Chondrocyte (in vitro differentiated cells): ENCODE measurements around the gene FZD8. TPM values are rescaled to one million over a fixed set of nuclear protein-coding genes. Genes with fewer than 3 reads are reported as not detected.

ENCODE experiments used
- DNase-seq: peaks from one replicate; pipeline ENCODE4 v3.0.0; 2021; ENCODE audit warnings: mixed read lengths, low spot score
- H3K27ac Mint-ChIP-seq: one replicate; pipeline ENCODE4 v1.8.0; 2021; ENCODE audit warnings: mild to moderate bottlenecking, moderate library complexity, mixed read lengths; ENCODE audit not compliant: unreplicated experiment
- H3K27me3 Mint-ChIP-seq: 2 replicates; pipeline ENCODE4 v1.8.0; 2021; ENCODE audit warnings: low read depth, mixed read lengths
- H3K36me3 Mint-ChIP-seq: 2 replicates; pipeline ENCODE4 v1.8.0; 2021; ENCODE audit warnings: low read depth, mixed read lengths
- H3K4me1 Mint-ChIP-seq: 2 replicates; pipeline ENCODE4 v1.8.0; 2021; ENCODE audit warnings: low read depth, mild to moderate bottlenecking, mixed read lengths
- H3K4me3 Mint-ChIP-seq: one replicate; pipeline ENCODE4 v1.8.0; 2021; ENCODE audit warnings: mild to moderate bottlenecking, moderate library complexity, mixed read lengths; ENCODE audit not compliant: unreplicated experiment
- H3K9me3 Mint-ChIP-seq: 2 replicates; pipeline ENCODE4 v1.8.0; 2021; ENCODE audit warnings: low read depth, mixed read lengths
- CTCF ChIP-seq: fragments of 200-600 bp; sonication (generic); IDR thresholded peaks from 2 replicates; pipeline ENCODE4 v1.5.0; 2021; ENCODE audit warnings: antibody characterized with exemption, mild to moderate bottlenecking, moderate library complexity
- total RNA-seq: library from RNA; stranded (reverse); gene quantifications from 3 replicates; pipeline ENCODE4 v1.2.1, GENCODE V29; 2021

Gene FZD8
- total RNA-seq, 1 donor from 2014 or later: 86.9 TPM

- no peak for DNase-seq
- H3K4me1 Mint-ChIP-seq: peaks cover 17% of the 10 kb centered on the region
- H3K9me3 Mint-ChIP-seq: no peaks in the 10 kb centered on the region
- no peak overlapping the region for H3K4me3 Mint-ChIP-seq
- no peak overlapping the region for H3K27ac Mint-ChIP-seq
- no peak for TF ChIP-seq CTCF
- H3K27me3 Mint-ChIP-seq: no peaks in the 10 kb centered on the region
- peaks cover 2% of the 10 kb centered on the region for H3K36me3 Mint-ChIP-seq
Measured at GRCh38 chr10:35684586-35684985, 42.5 kb upstream of the FZD8 start.

- Mint-ChIP-seq H3K27ac (peak overlapping the region; percentile 71), H3K4me3 (peak overlapping the region; percentile 6), H3K4me1 (peaks cover 28% of the 10 kb centered on the region), H3K9me3 (peaks cover 10% of the 10 kb centered on the region), H3K36me3 (peaks cover 2% of the 10 kb centered on the region), H3K27me3 (no peaks in the 10 kb centered on the region)
- no peak for TF ChIP-seq CTCF
- no peak for DNase-seq
Measured at GRCh38 chr10:35675846-35676245, 33.8 kb upstream of the FZD8 start.

GRCh38 chr10:35674843-35675242 lies 32.7 kb upstream of the FZD8 start:
- Mint-ChIP-seq H3K9me3 (peaks cover 10% of the 10 kb centered on the region), H3K36me3 (no peaks in the 10 kb centered on the region), H3K27me3 (no peaks in the 10 kb centered on the region), H3K27ac (no peak overlapping the region), H3K4me1 (peaks cover 28% of the 10 kb centered on the region), H3K4me3 (no peak overlapping the region)
- TF ChIP-seq CTCF: no peak
- DNase-seq: no peak

- peaks cover 11% of the 10 kb centered on the region for H3K4me1 Mint-ChIP-seq
- no peak for TF ChIP-seq CTCF
Measured at GRCh38 chr10:35668865-35669650, 27.0 kb upstream of the FZD8 start.

GRCh38 chr10:35667971-35668370 lies 25.9 kb upstream of the FZD8 start:
- no peak for DNase-seq
- Mint-ChIP-seq H3K27me3 (no peaks in the 10 kb centered on the region), H3K4me1 (peaks cover 5% of the 10 kb centered on the region), H3K36me3 (no peaks in the 10 kb centered on the region), H3K4me3 (no peak overlapping the region), H3K9me3 (peaks cover 3% of the 10 kb centered on the region), H3K27ac (no peak overlapping the region)
- TF ChIP-seq CTCF: no peak

More at GRCh38 chr10:35668865-35669650, 27.0 kb upstream of the FZD8 start:
- H3K27me3 Mint-ChIP-seq: no peaks in the 10 kb centered on the region
- peaks cover 3% of the 10 kb centered on the region for H3K9me3 Mint-ChIP-seq
- no peak for DNase-seq
- no peak overlapping the region for H3K27ac Mint-ChIP-seq
- no peak overlapping the region for H3K4me3 Mint-ChIP-seq
- no peaks in the 10 kb centered on the region for H3K36me3 Mint-ChIP-seq
